Panc1 (cell line): ENCODE measurements around the gene SLC25A22.

ENCODE experiments used
- CTCF ChIP-seq: fragments of 450-650 bp; IDR thresholded peaks from 2 replicates; pipeline ENCODE4 v1.5.1; 2017; ENCODE audit warnings: mild to moderate bottlenecking
- POLR2AphosphoS5 ChIP-seq: IDR thresholded peaks from 2 replicates; pipeline ENCODE4 v1.6.1; 2012; ENCODE audit warnings: mild to moderate bottlenecking, low read depth, low read length, moderate library complexity
- SIN3A ChIP-seq: IDR thresholded peaks from 2 replicates; pipeline ENCODE4 v1.6.1; 2012; ENCODE audit warnings: low read depth, mild to moderate bottlenecking, low read length, moderate library complexity, borderline replicate concordance; ENCODE audit not compliant: insufficient read depth
- TCF7L2 ChIP-seq: IDR thresholded peaks from 2 replicates; pipeline ENCODE4 v1.6.1; 2011; ENCODE audit warnings: mild to moderate bottlenecking, low read depth, low read length, inconsistent platforms
- TF ChIP-seq, protein P1 (sequence below), 2 experiments: IDR thresholded peaks; 2 replicates each; pipeline ENCODE4 v1.6.1; 2011 to 2012; ENCODE audit warnings: low read depth in 2 of 2, control low read depth in 1 of 2, low read length in 1 of 2, mild to moderate bottlenecking in 1 of 2, moderate library complexity in 1 of 2; ENCODE audit not compliant: insufficient read depth in 1 of 2

DNA sequence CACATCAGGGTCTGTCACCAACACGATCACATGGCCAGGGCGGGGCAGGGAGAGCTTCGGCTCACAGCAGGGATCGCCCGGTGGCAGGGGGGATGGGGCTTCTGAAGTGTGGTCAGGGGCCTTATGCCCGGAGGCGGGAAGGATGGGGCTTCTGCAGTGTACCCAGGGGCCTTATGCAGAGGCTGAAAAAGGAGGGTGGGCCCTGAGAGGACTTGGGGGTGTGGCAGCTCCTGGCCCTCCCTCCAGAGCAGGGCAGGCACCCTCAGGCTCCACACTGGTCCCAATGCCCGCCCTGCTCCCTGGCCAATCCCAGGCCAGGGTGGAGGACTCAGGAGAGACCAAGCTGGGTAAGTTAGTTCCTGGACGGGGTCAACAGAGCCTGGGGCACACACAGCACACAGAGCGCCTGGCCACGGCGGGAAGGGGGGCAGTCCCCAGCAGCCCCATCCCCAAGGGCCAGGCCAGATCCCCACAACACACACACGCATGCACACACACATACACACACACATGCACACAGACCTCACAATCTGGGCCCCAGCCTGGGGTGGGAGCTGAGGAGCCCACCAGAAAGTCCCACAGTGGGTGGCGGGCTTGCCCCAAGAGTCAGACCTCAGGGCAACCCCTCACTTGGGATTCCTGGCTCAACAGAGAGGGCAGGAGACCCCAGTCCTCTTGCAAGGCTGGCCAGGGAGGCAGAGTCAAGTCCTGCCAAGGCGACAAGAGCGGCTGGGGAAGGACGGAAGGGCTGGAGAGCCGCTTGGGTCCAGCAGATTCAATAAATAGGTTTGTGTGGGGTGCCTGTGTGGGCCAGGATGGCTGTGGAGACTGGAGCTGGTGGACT, 7.1 kb downstream of the SLC25A22 start:
- TF ChIP-seq, protein P1, sequence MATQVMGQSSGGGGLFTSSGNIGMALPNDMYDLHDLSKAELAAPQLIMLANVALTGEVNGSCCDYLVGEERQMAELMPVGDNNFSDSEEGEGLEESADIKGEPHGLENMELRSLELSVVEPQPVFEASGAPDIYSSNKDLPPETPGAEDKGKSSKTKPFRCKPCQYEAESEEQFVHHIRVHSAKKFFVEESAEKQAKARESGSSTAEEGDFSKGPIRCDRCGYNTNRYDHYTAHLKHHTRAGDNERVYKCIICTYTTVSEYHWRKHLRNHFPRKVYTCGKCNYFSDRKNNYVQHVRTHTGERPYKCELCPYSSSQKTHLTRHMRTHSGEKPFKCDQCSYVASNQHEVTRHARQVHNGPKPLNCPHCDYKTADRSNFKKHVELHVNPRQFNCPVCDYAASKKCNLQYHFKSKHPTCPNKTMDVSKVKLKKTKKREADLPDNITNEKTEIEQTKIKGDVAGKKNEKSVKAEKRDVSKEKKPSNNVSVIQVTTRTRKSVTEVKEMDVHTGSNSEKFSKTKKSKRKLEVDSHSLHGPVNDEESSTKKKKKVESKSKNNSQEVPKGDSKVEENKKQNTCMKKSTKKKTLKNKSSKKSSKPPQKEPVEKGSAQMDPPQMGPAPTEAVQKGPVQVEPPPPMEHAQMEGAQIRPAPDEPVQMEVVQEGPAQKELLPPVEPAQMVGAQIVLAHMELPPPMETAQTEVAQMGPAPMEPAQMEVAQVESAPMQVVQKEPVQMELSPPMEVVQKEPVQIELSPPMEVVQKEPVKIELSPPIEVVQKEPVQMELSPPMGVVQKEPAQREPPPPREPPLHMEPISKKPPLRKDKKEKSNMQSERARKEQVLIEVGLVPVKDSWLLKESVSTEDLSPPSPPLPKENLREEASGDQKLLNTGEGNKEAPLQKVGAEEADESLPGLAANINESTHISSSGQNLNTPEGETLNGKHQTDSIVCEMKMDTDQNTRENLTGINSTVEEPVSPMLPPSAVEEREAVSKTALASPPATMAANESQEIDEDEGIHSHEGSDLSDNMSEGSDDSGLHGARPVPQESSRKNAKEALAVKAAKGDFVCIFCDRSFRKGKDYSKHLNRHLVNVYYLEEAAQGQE (IDR thresholded peaks at IDR 0.05; ENCODE audit: insufficient read depth in 1 of 2, low read depth in 2 of 2, low read length in 1 of 2): no peak
- TF ChIP-seq POLR2AphosphoS5 (peak; percentile 72), CTCF (no peak), TCF7L2 (no peak), SIN3A (peak; percentile 30; the same call in 1 of the 2 replicates)
